AG20443 (cell line): ENCODE results near the gene CLEC16A.

Experiments
- DNase-seq: peaks from one replicate; pipeline ENCODE4 v3.0.0; 2012; ENCODE audit warnings: low spot score, mixed read lengths

CLEC16A gene, protein sequence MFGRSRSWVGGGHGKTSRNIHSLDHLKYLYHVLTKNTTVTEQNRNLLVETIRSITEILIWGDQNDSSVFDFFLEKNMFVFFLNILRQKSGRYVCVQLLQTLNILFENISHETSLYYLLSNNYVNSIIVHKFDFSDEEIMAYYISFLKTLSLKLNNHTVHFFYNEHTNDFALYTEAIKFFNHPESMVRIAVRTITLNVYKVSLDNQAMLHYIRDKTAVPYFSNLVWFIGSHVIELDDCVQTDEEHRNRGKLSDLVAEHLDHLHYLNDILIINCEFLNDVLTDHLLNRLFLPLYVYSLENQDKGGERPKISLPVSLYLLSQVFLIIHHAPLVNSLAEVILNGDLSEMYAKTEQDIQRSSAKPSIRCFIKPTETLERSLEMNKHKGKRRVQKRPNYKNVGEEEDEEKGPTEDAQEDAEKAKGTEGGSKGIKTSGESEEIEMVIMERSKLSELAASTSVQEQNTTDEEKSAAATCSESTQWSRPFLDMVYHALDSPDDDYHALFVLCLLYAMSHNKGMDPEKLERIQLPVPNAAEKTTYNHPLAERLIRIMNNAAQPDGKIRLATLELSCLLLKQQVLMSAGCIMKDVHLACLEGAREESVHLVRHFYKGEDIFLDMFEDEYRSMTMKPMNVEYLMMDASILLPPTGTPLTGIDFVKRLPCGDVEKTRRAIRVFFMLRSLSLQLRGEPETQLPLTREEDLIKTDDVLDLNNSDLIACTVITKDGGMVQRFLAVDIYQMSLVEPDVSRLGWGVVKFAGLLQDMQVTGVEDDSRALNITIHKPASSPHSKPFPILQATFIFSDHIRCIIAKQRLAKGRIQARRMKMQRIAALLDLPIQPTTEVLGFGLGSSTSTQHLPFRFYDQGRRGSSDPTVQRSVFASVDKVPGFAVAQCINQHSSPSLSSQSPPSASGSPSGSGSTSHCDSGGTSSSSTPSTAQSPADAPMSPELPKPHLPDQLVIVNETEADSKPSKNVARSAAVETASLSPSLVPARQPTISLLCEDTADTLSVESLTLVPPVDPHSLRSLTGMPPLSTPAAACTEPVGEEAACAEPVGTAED

DNA sequence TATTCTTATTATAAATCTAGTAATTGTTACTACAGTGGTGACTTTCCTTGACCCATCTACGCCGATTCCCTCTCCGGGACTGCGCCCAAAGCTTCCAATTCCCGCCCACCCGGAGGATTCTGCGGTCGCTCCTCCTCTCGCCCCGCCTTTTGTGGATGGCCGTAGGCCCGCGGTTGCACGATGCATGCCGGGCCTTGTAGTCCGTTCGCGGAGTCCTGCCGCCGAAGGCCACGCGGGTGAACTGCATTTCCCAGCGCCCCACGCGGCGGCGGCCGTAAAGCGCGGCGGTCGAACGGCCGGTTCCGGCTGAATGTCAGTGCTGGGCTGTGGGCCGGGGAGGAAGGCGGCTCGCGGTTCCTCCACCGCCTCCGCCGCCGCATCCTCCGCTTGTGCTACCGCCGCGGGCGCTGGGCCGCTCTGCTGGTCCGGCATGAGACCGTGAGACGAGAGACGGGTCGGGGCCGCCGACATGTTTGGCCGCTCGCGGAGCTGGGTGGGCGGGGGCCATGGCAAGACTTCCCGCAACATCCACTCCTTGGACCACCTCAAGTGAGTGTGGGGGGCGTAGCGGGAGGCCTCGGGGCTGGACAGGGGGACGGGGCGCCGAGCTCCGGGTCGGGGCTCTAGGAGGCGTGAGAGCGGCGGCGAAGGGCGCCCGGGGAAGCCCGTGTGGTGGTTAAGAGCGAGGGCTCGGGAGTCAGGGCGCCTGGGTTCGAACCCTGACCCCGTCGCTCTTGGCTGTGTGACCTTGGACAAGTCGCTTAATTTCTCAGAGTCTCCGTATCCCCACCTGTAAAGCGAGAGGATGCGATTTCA, at the start of gene CLEC16A:
Gene CLEC16A, plus strand, starts transcription at position 316 of the 816 bp plus-strand sequence. Its CDS starts 154 bp downstream, at position 470.
- peak; percentile 97 for DNase-seq

GRCh38 chr16:10895053-10895946, 49.1 kb upstream of the CLEC16A start:
- DNase-seq, result peak; percentile 81

DNA sequence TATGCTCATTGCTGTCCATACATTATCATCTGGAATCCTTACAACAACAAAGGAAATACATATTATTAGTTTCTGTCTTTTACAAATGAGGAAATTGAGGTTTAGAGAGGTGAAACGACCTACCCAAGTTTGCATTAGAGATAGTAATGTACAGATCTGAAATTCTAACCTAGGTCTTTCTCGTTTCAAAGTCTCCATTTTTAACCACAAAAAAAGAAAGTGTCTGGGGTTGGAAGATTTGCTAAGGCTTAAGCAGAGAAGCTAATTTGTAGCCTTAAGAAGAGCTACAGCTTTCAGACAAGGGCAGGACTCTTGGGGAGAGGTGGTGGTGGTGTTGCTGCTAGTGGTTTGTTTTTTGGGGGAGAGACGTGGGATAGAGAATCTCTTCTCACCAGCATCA, 48.2 kb upstream of the CLEC16A start:
- DNase-seq, result no peak

- no peak for DNase-seq
Measured at GRCh38 chr16:10896723-10897122, 47.6 kb upstream of the CLEC16A start.

DNA sequence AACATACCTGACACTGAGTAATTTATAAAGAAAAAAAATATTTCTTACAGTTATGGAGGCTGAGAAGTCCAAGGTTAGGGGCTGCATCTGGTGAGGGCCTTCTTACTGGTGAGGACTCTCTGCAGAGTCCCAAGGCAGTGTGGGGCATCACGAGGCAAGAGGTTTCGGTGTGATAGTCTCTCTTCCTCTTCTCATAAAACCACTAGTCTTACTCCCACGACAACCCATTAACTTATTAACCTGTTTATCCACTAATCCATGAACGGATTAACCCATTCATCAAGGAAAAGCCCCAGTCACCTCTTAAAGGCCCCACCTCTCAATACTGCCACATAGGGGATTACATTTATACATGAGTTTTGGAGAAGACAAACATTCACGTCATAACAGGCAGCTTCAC, 47.2 kb upstream of the CLEC16A start:
- DNase-seq, result no peak

DNA sequence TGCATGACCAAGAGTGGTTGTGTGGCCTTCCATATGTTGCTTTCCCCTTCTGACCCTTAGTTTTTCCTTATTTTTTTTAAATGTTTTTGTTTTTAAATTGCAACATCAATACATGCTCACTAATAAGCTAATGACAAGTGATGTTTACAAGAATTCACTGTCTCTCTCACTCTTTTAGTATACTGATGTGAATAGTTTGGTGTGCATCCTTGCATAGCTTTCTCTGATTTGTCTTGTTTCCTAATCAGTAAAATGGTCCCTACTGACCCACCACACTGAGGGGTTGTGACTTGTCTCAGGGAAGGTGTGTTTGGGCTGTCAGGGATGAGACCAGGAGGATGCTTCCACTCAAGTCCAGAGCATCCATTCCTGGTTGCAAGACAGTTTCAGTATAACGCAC, 41.4 kb upstream of the CLEC16A start:
- DNase-seq, result no peak

- no peak for DNase-seq
Measured at GRCh38 chr16:10906482-10906881, 37.9 kb upstream of the CLEC16A start.

DNA sequence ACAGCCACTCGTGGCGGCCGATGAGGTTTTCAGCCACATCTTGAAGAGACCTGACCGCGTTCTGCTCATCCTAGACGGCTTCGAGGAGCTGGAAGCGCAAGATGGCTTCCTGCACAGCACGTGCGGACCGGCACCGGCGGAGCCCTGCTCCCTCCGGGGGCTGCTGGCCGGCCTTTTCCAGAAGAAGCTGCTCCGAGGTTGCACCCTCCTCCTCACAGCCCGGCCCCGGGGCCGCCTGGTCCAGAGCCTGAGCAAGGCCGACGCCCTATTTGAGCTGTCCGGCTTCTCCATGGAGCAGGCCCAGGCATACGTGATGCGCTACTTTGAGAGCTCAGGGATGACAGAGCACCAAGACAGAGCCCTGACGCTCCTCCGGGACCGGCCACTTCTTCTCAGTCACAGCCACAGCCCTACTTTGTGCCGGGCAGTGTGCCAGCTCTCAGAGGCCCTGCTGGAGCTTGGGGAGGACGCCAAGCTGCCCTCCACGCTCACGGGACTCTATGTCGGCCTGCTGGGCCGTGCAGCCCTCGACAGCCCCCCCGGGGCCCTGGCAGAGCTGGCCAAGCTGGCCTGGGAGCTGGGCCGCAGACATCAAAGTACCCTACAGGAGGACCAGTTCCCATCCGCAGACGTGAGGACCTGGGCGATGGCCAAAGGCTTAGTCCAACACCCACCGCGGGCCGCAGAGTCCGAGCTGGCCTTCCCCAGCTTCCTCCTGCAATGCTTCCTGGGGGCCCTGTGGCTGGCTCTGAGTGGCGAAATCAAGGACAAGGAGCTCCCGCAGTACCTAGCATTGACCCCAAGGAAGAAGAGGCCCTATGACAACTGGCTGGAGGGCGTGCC, 37.2 kb upstream of the CLEC16A start:
- DNase-seq, result no peak

DNA sequence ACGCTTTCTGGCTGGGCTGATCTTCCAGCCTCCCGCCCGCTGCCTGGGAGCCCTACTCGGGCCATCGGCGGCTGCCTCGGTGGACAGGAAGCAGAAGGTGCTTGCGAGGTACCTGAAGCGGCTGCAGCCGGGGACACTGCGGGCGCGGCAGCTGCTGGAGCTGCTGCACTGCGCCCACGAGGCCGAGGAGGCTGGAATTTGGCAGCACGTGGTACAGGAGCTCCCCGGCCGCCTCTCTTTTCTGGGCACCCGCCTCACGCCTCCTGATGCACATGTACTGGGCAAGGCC, 36.7 kb upstream of the CLEC16A start:
- no peak for DNase-seq

DNA sequence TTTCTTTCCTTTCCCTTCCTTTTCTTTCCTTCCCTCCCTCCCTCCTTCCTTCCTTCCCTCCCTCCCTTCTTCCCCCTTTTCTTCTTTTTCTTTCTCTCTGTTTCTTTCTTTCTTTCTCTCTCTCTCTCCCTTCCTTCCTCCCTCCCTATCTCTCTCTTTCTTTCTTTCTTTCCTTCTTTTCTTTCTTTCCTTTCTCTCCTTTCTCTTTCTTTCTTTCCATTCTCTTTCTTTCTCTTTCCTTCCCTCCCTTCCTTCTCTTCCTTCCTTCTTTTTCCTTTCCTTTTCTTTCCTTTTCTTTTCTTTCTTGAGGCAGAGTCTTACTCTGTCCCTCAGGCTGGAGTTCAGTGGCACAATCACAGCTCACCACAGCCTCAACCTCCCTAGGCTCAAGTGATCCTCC, 33.1 kb upstream of the CLEC16A start:
- DNase-seq, result no peak

GRCh38 chr16:10916534-10916933, 27.8 kb upstream of the CLEC16A start:
- DNase-seq, result no peak

GRCh38 chr16:10918294-10919002, 25.9 kb upstream of the CLEC16A start:
- DNase-seq, result peak; percentile 91

- DNase-seq, result no peak
Measured at GRCh38 chr16:10919003-10919351, 25.4 kb upstream of the CLEC16A start.

GRCh38 chr16:10920726-10921427, 23.5 kb upstream of the CLEC16A start:
- DNase-seq, result no peak

- no peak for DNase-seq
Measured at GRCh38 chr16:10921536-10922327, 22.6 kb upstream of the CLEC16A start.

GRCh38 chr16:10922328-10923145, 21.8 kb upstream of the CLEC16A start:
- DNase-seq, result peak; percentile 57

GRCh38 chr16:10923146-10923649, 21.2 kb upstream of the CLEC16A start:
- no peak for DNase-seq
